Right lobe of liver (tissue), 6 donors: ENCODE measurements around the gene JUND. TPM values are rescaled to one million over a fixed set of nuclear protein-coding genes. Genes with fewer than 3 reads are reported as not detected.

Source experiments
- ATAC-seq, 4 donors: fragments of 200-7000 bp; cut with Tn5 transposase; one replicate each; pipeline ENCODE4 v1.9.1; 2020; ENCODE audit warnings: mild to moderate bottlenecking in 4 of 4, moderate library complexity in 4 of 4
- DNase-seq, 3 donors: peaks; one replicate each; pipeline ENCODE4 v3.0.0-alpha.2; 2020
- H3K27ac ChIP-seq, 3 donors: fragments of 200-600 bp; one replicate each; pipeline ENCODE4 v1.8.0; 2022
- H3K27me3 ChIP-seq, 2 donors: fragments of 200-600 bp; one replicate each; pipeline ENCODE4 v1.8.0; 2022
- H3K36me3 ChIP-seq, 4 donors: fragments of 200-600 bp; sonication (generic) in 1 of 4; one replicate each; pipeline versions ENCODE4 v1.5.1 to v1.8.0; 2017 to 2022; ENCODE audit warnings: control low read depth in 1 of 4
- H3K4me1 ChIP-seq, 4 donors: fragments of 200-600 bp; sonication (generic) in 1 of 4; one replicate each; pipeline versions ENCODE4 v1.5.1 to v1.8.0; 2017 to 2022; ENCODE audit warnings: control low read depth in 1 of 4
- H3K4me3 ChIP-seq, 3 donors: fragments of 200-600 bp; one replicate each; pipeline ENCODE4 v1.8.0; 2022
- H3K9me3 ChIP-seq, 4 donors: fragments of 200-600 bp; sonication (generic) in 1 of 4; one replicate each; pipeline versions ENCODE4 v1.5.1 to v1.8.0; 2017 to 2022; ENCODE audit warnings: control low read depth in 1 of 4
- POLR2A ChIP-seq: fragments of 450-650 bp; IDR thresholded peaks from one replicate; pipeline ENCODE4 v1.6.1; 2017; ENCODE audit warnings: antibody characterized with exemption, mild to moderate bottlenecking
- WGBS: methylation state at CpG from one replicate; pipeline ENCODE4 v1.1.6; 2018; ENCODE audit warnings: low coverage, low lambda C conversion rate; ENCODE audit not compliant: insufficient coverage; ENCODE audit errors: missing lambda C conversion rate; 5-methylcytosine and 5-hydroxymethylcytosine counted together
- intact Hi-C, 2 donors: fragments of 100-400 bp; cut with DNase I; formaldehyde crosslinking; loops; one replicate each; pipeline versions ENCODE4 v1.11.2 to v1.14.1; 2022
- total RNA-seq, 6 experiments: library from RNA; depleted of rRNA in 2 of 6; stranded (reverse); fragments of >200 nt in 2 of 6; fragmentation: NEBNext Ultra II Directional in 3 of 6; extraction: Animal tissue kit (Norgen Biotek cat#: 25700) in 3 of 6; gene quantifications; one replicate each; pipeline versions ENCODE4 v1.1.0 to v1.2.4, GENCODE V29; 2016 to 2023
- TF ChIP-seq, protein P1 (sequence below), 4 donors: fragments of 200-600 bp in 3 of 4; fragments of 450-650 bp in 1 of 4; IDR thresholded peaks; one replicate each; pipeline versions ENCODE4 v1.5.1 to v1.8.0; 2016 to 2022; ENCODE audit warnings: antibody characterized with exemption in 4 of 4, mild to moderate bottlenecking in 2 of 4
- donor health status: DM: no; HTN: yes; CAD: no.
- donor health status: DM: no; HTN: no; CAD: no.
- donor health status: DM: no; HTN: no; CAD: no.
- donor health status: DM: no; HTN: yes; CAD: no.
- donor health status: DM: no; HTN: yes; CAD: no.

The JUND gene
- total RNA-seq, 6 experiments from 2014 or later = 29.3 to 188 (median 134) TPM

DNA sequence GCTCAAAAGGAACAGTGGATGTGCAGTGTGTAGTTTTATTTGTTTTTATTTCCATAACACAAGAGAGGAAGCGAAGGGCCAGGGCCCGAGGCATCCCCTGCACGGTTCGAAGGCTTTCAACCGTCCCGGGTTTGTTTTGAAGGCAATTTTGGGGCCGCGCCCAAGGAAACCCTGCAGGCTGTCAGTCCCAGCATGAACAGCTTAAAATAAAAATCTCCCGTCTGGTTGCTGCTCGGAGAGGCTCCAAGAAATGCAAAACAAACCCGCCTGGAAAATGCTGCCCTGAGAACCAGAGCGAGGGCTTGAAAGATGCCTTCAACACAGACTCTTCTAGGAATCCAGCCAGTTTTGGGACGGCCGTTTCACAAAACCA lies 25.5 kb upstream of the JUND start:
- no peak overlapping the region for H3K27ac ChIP-seq
- no peak for TF ChIP-seq POLR2A
- TF ChIP-seq, protein P1, sequence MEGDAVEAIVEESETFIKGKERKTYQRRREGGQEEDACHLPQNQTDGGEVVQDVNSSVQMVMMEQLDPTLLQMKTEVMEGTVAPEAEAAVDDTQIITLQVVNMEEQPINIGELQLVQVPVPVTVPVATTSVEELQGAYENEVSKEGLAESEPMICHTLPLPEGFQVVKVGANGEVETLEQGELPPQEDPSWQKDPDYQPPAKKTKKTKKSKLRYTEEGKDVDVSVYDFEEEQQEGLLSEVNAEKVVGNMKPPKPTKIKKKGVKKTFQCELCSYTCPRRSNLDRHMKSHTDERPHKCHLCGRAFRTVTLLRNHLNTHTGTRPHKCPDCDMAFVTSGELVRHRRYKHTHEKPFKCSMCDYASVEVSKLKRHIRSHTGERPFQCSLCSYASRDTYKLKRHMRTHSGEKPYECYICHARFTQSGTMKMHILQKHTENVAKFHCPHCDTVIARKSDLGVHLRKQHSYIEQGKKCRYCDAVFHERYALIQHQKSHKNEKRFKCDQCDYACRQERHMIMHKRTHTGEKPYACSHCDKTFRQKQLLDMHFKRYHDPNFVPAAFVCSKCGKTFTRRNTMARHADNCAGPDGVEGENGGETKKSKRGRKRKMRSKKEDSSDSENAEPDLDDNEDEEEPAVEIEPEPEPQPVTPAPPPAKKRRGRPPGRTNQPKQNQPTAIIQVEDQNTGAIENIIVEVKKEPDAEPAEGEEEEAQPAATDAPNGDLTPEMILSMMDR (IDR thresholded peaks at IDR 0.05) = no peak
- H3K4me3 ChIP-seq = no peak overlapping the region
- WGBS = 76% methylated on average over 10 of the region's 14 CpGs
- intact Hi-C loops = no loop called here
- H3K9me3 ChIP-seq = no peaks in the 10 kb centered on the region
- DNase-seq (no peak), ATAC-seq (no peak)
- peaks cover 0 to 40% (median 1%) of the 10 kb centered on the region in 4 donors for H3K4me1 ChIP-seq
- peaks cover 0 to 4% (median under 1%) of the 10 kb centered on the region in 4 donors for H3K36me3 ChIP-seq
- H3K27me3 ChIP-seq = no peaks in the 10 kb centered on the region

DNA sequence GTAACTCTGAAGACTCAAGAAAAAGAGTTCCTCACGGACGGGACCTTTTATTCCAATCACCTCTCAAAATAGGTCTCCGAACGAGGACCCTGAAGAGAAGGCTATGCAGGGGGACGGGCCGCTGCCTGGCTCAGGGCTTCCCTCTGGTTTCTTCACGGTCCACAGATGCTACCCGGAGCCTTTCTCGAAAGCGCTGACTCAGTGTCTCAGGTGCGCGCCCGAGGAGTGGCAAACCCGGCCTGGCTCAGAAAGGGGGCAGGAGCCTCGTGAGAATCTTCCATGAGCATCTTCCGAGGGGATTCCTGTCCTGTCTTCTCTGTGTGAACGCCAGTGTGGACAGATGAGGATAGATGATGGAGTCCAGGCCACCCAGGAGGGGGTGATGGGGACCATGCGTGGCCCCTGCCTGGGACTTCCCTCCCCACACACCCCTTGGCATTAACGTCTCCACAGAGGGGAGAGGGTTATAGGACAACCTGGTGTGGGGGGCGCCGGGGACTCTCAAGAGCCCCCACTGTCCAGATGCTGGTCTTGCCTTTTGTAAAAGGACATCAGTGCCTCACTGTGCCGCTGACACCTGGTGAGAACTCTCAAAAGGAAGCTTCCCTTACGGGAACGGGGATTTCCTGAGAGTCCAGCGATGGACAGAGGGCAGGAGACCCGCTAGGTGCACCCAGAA lies 24.9 kb upstream of the JUND start:
- Histone ChIP-seq H3K27ac (peak overlapping the region in 1 of 3 donors; percentile 95), H3K4me1 (peaks cover 0 to 43% (median 2%) of the 10 kb centered on the region in 4 donors)
- 50% methylated on average over 1 of the region's 26 CpGs for WGBS

DNA sequence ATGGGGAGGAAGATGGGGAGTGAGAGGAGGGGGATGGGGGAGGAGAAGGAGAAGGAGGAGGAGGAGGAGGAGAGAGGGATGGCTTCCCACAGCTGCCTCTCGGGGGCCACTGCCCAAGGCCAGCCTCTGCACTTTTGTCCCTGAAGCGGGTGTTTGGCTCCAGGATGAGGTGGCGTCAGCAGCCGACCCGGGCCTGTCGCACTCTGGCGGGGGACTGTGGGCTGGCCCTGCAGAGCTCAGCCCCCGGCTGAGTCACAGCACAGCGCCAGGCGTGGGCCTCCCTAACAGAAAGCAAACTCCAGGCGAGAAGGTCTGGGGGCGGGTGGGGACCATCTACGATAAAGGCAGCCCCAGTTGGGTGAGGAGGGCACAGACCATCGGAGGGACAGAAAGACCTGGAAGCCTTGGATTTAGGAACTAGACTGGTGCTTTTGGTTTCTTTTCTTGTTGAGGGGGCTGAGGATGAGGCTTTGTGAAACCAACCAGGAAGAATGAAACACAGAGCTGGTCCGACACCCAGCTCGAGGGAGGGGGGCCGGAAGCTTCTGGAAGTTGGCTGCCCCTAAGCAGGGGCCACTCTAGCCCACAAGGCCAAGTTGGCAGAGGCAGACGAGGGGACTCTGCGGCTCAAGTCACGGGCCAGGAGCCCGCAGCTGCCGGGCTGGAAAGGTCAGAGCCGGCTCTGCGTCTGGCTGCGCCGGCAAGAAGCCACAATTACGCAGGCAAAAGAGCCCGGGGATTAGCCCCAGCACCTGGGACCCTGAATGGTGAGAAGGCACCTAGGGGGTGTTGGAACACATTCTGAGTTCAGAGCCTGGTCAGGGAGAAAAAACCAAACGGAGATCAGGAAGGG lies 23.3 kb upstream of the JUND start:
- no peaks in the 10 kb centered on the region for H3K9me3 ChIP-seq
- ATAC-seq = peak; percentile 66 to 75 (median 71)
- H3K4me3 ChIP-seq = peak overlapping the region; percentile 6 to 23 (median 21)
- intact Hi-C loops = no loop called here
- peak; percentile 77 for TF ChIP-seq POLR2A
- TF ChIP-seq, protein P1 (IDR thresholded peaks at IDR 0.05) = no peak
- peaks cover 0 to 44% (median 5%) of the 10 kb centered on the region in 4 donors for H3K4me1 ChIP-seq
- peak; percentile 87 to 90 (median 89) for DNase-seq
- H3K27ac ChIP-seq = peak overlapping the region; percentile 91 to 95 (median 95)
- H3K27me3 ChIP-seq = no peaks in the 10 kb centered on the region
- H3K36me3 ChIP-seq = peaks cover 0 to 4% (median under 1%) of the 10 kb centered on the region in 4 donors
- 23% methylated on average over 10 of the region's 29 CpGs for WGBS

More for the DNA sequence above, 24.9 kb upstream of the JUND start:
- TF ChIP-seq, protein P1 (IDR thresholded peaks at IDR 0.05) = no peak
- TF ChIP-seq POLR2A = no peak
- Histone ChIP-seq H3K4me3 (no peak overlapping the region), H3K27me3 (no peaks in the 10 kb centered on the region), H3K36me3 (peaks cover 0 to 4% (median under 1%) of the 10 kb centered on the region in 4 donors), H3K9me3 (no peaks in the 10 kb centered on the region)
- DNase-seq (no peak), ATAC-seq (no peak)
- intact Hi-C loops = no loop called here

DNA sequence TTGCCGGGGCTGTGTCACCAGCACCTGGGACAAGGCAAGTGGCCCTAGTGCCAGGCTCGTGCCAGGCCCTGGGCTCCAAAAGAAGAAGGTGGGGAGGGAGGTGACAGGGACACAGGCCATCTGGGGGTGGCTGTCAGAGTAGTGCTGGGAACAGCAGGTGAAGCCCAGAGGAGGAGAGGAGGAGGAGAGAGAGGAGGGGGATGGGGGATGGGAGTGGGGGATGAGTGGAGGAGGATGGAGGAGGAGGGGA lies 22.7 kb upstream of the JUND start:
- WGBS = 4% methylated on average over 2 of the region's 2 CpGs
- H3K9me3 ChIP-seq = no peaks in the 10 kb centered on the region
- peak overlapping the region; percentile 91 to 95 (median 95) for H3K27ac ChIP-seq
- ATAC-seq (peak in 3 of 4 donors; percentile 3 to 12 (median 10)), DNase-seq (peak in 2 of 3 donors; percentile 52 to 66)
- no peaks in the 10 kb centered on the region for H3K27me3 ChIP-seq
- H3K36me3 ChIP-seq = peaks cover 0 to 4% (median 0%) of the 10 kb centered on the region in 4 donors
- no peak overlapping the region for H3K4me3 ChIP-seq
- peaks cover 0 to 44% (median 5%) of the 10 kb centered on the region in 4 donors for H3K4me1 ChIP-seq
- intact Hi-C loops = no loop called here
- no peak for TF ChIP-seq POLR2A
- TF ChIP-seq, protein P1 (IDR thresholded peaks at IDR 0.05) = no peak
